HCT116 (cell line): Measurements from ENCODE around the gene SLC7A8. TPM values are rescaled to one million over a fixed set of nuclear protein-coding genes. Genes with fewer than 3 reads are reported as not detected.

Source experiments
- ATAC-seq: fragments of 200-7000 bp; cut with Tn5 transposase; 2 replicates; pipeline ENCODE4 v1.9.1; 2020; ENCODE audit warnings: mild to moderate bottlenecking, moderate library complexity
- BruUV-seq: library from RNA; stranded (reverse); fragments of 400-500 nt; replicated peaks from 2 replicates; lab custom pipeline; 2021; lab: Mats Ljungman, UMichigan
- CTCF ChIA-PET: fragments of 300-600 bp; sonication (Branson Sonifier 250); formaldehyde crosslinking; loops from one replicate; lab custom pipeline; 2021; ENCODE audit warnings: antibody characterized with exemption; lab: Charles Lee
- POLR2A ChIA-PET: fragments of 300-600, 350-600 bp; sonication (Branson Sonifier 250); formaldehyde crosslinking; loops from one replicate; lab custom pipeline; 2021; ENCODE audit warnings: antibody characterized with exemption; lab: Charles Lee
- RAD21 ChIA-PET, 2 experiments: fragments of 300-600 bp; sonication (Branson Sonifier 250); formaldehyde crosslinking; loops; one replicate each; lab custom pipeline; 2023; ENCODE audit warnings: low total read pairs in 2 of 2; ENCODE audit not compliant: uncharacterized antibody in 2 of 2, unreplicated experiment in 2 of 2, low non-redundant PET in 1 of 2; lab: Charles Lee
- DNase-seq: peaks from one replicate; pipeline ENCODE4 v3.0.0-alpha.2; 2010; ENCODE audit warnings: low read depth, low spot score
- H2AFZ ChIP-seq: fragments of 200-600 bp; shearing (Covaris generic), sonication (generic); 2 replicates; pipeline ENCODE4 v1.6.1; 2017; ENCODE audit warnings: low read depth, mixed run types, mixed read lengths, antibody characterized with exemption, low read length; ENCODE audit not compliant: poor library complexity, severe bottlenecking
- H3K27ac ChIP-seq: 2 replicates; pipeline ENCODE4 v1.5.1; 2012; ENCODE audit warnings: low read depth, low read length
- H3K27me3 ChIP-seq: fragments of 200-600 bp; sonication (generic); 2 replicates; pipeline ENCODE4 v1.6.1; 2016; ENCODE audit warnings: mixed run types, low read length, mixed read lengths; ENCODE audit not compliant: insufficient read depth
- H3K36me3 ChIP-seq, 2 experiments: fragments of 200-500 bp in 1 of 2; fragments of 200-600 bp in 1 of 2; sonication (Bioruptor generic) in 1 of 2; sonication (generic) in 1 of 2; 2 replicates each; pipeline versions ENCODE4 v1.5.1 to v1.6.1; 2014 to 2016; ENCODE audit warnings: low read length in 2 of 2, inconsistent platforms in 1 of 2, mixed read lengths in 1 of 2, mixed run types in 1 of 2; ENCODE audit not compliant: insufficient read depth in 2 of 2, control insufficient read depth in 1 of 2
- H3K4me1 ChIP-seq, 2 experiments: fragments of 200-600 bp in 1 of 2; sonication (generic) in 1 of 2; 2 replicates each; pipeline versions ENCODE4 v1.5.1 to v1.6.1; 2012 to 2017; ENCODE audit warnings: low read length in 2 of 2, inconsistent platforms in 1 of 2, mild to moderate bottlenecking in 1 of 2, mixed read lengths in 1 of 2, mixed run types in 1 of 2, moderate library complexity in 1 of 2; ENCODE audit not compliant: insufficient read depth in 2 of 2, control insufficient read depth in 1 of 2
- H3K4me2 ChIP-seq: fragments of 200-600 bp; sonication (generic); 2 replicates; pipeline ENCODE4 v1.6.1; 2017; ENCODE audit warnings: mixed run types, low read length, mixed read lengths
- H3K4me3 ChIP-seq, 2 experiments: fragments of 200-600 bp in 1 of 2; sonication (generic) in 1 of 2; replicated peaks in 1 of 2; 2 replicates each; pipeline ENCODE4 v1.5.1; 2011 to 2016; ENCODE audit warnings: low read length in 2 of 2, control low read depth in 1 of 2, low read depth in 1 of 2, mild to moderate bottlenecking in 1 of 2, mixed read lengths in 1 of 2, mixed run types in 1 of 2
- H3K79me2 ChIP-seq: fragments of 200-600 bp; sonication (generic); 2 replicates; pipeline ENCODE4 v1.6.1; 2017; ENCODE audit warnings: mild to moderate bottlenecking, mixed run types, low read length, moderate library complexity, mixed read lengths; ENCODE audit not compliant: insufficient read depth
- H3K9ac ChIP-seq: fragments of 200-600 bp; sonication (generic); 2 replicates; pipeline ENCODE4 v1.6.1; 2016; ENCODE audit warnings: low read length, mixed read lengths
- H3K9me2 ChIP-seq: fragments of 200-600 bp; sonication (generic), shearing (Covaris generic); 2 replicates; pipeline ENCODE4 v1.6.1; 2017; ENCODE audit warnings: mixed run types, mild to moderate bottlenecking, moderate library complexity; ENCODE audit not compliant: insufficient read depth
- H3K9me3 ChIP-seq, 2 experiments: fragments of 200-500 bp in 1 of 2; fragments of 200-600 bp in 1 of 2; sonication (Bioruptor generic) in 1 of 2; sonication (generic) in 1 of 2; 2 replicates each; pipeline ENCODE4 v1.6.1; 2014 to 2017; ENCODE audit warnings: low read length in 2 of 2, mixed read lengths in 2 of 2, inconsistent platforms in 1 of 2, low read depth in 1 of 2, mild to moderate bottlenecking in 1 of 2, mixed run types in 1 of 2, moderate library complexity in 1 of 2; ENCODE audit not compliant: control insufficient read depth in 1 of 2, insufficient read depth in 1 of 2
- H4K20me1 ChIP-seq: fragments of 200-600 bp; sonication (generic), shearing (Covaris generic); 2 replicates; pipeline ENCODE4 v1.6.1; 2017; ENCODE audit warnings: mixed run types, mild to moderate bottlenecking, moderate library complexity; ENCODE audit not compliant: insufficient read depth
- CBX3 ChIP-seq: IDR thresholded peaks from 2 replicates; pipeline ENCODE4 v1.6.1; 2012; ENCODE audit warnings: low read depth
- EGR1 ChIP-seq: IDR thresholded peaks from 2 replicates; pipeline ENCODE4 v1.6.1; 2012; ENCODE audit warnings: low read depth
- ELF1 ChIP-seq: IDR thresholded peaks from 2 replicates; pipeline ENCODE4 v1.6.1; 2012; ENCODE audit warnings: low read depth, borderline replicate concordance
- EZH2 ChIP-seq: fragments of 200-600 bp; sonication (generic); IDR thresholded peaks from 2 replicates; pipeline ENCODE4 v1.6.1; 2017; ENCODE audit warnings: antibody characterized with exemption, mixed run types
- FOSL1 ChIP-seq: IDR thresholded peaks from 2 replicates; pipeline ENCODE4 v1.6.1; 2012; ENCODE audit warnings: low read depth
- JUND ChIP-seq: IDR thresholded peaks from 2 replicates; pipeline ENCODE4 v1.6.1; 2012
- POLR2A ChIP-seq: IDR thresholded peaks from 2 replicates; pipeline ENCODE4 v1.7.0; 2011; ENCODE audit warnings: borderline replicate concordance; ENCODE audit not compliant: insufficient read depth, insufficient read length; ENCODE audit errors: extremely low read depth
- POLR2AphosphoS5 ChIP-seq: IDR thresholded peaks from 2 replicates; pipeline ENCODE4 v1.6.1; 2011; ENCODE audit warnings: mild to moderate bottlenecking, low read depth, low read length, moderate library complexity
- SP1 ChIP-seq: IDR thresholded peaks from 2 replicates; pipeline ENCODE4 v1.6.1; 2012; ENCODE audit warnings: low read depth
- SRF ChIP-seq: IDR thresholded peaks from 2 replicates; pipeline ENCODE4 v1.6.1; 2012; ENCODE audit warnings: low read depth
- TCF7L2 ChIP-seq: IDR thresholded peaks from 2 replicates; pipeline ENCODE4 v1.7.0; 2011; ENCODE audit warnings: borderline replicate concordance, inconsistent platforms; ENCODE audit not compliant: insufficient read depth, insufficient read length; ENCODE audit errors: extremely low read depth
- YY1 ChIP-seq: IDR thresholded peaks from 2 replicates; pipeline ENCODE4 v1.6.1; 2011; ENCODE audit warnings: low read length, low read depth, moderate library complexity, mild to moderate bottlenecking; ENCODE audit not compliant: insufficient replicate concordance; ENCODE audit errors: extremely low read depth
- ZFX ChIP-seq: fragments of 450-650 bp; IDR thresholded peaks from 2 replicates; pipeline ENCODE4 v1.6.1; 2017
- intact Hi-C: fragments of 100-400 bp; cut with micrococcal nuclease; formaldehyde crosslinking; loops from 2 replicates; pipeline ENCODE4 v1.10.0; 2022
- total RNA-seq: library from RNA; stranded (reverse); gene quantifications from one replicate; pipeline ENCODE4 v1.2.1, GENCODE V29; 2021; ENCODE audit not compliant: unreplicated experiment
- TF ChIP-seq, protein P1 (sequence below): IDR thresholded peaks from 2 replicates; pipeline ENCODE4 v1.6.1; 2011; ENCODE audit warnings: mild to moderate bottlenecking, low read length, moderate library complexity; ENCODE audit not compliant: insufficient replicate concordance; ENCODE audit errors: extremely low read depth
- TF ChIP-seq, protein P2 (sequence below): IDR thresholded peaks from 2 replicates; pipeline ENCODE4 v1.6.1; 2012
- TF ChIP-seq, protein P3 (sequence below): IDR thresholded peaks from 2 replicates; pipeline ENCODE4 v1.6.1; 2012; ENCODE audit warnings: low read depth
- TF ChIP-seq, protein P4 (sequence below): IDR thresholded peaks from 2 replicates; pipeline ENCODE4 v1.6.1; 2012

Gene SLC7A8
- total RNA-seq, 1 experiment from 2014 or later, result 5.3 TPM

DNA sequence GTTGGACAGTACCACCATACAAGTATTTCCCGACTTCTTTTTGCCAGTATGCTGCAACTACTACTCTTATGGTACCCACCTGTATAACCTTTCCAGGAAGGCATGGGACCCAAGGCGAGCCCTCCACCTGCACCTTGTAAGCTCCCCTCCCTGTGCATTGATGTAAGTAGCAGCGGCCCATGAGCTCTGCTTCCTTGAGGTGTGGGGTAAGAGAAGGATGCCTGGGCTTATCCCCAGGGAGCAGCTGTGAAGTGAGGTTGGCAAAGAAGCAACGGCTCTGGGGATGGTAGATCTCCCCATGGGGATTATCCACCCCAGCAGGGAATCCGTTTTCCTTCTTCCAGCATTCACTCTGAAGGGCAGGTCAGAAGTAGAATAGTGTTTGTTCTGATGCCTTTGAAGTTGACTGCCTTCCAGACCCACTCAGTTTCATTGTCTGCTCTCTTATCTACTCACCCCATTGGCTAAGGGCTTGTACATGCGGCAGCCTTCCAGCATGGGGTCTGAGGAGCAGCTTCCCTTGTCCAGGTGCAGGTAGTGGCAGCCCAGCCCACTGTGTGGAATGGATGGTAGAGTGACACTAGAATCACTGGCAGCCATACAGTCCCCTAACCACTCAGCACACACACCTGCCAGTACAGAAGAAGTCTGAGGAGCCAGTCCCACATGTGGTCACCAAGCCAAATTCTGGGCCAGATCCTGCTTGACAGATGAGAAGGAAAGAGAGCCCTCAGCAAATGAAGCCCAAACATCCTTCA lies 82.1 kb downstream of the SLC7A8 start:
- Histone ChIP-seq H3K9me2 (no peaks in the 10 kb centered on the region), H3K9ac (no peak overlapping the region), H3K4me2 (no peak overlapping the region), H3K79me2 (peaks cover 29% of the 10 kb centered on the region), H3K4me3 (no peak overlapping the region)
- ATAC-seq (peak; percentile 25; the same call in 1 of the 2 replicates), DNase-seq (no peak)
- no TSS peak for BruUV-seq
- RAD21 ChIA-PET, result no interaction called here
- TF ChIP-seq JUND, result no peak
- TF ChIP-seq, protein P1, sequence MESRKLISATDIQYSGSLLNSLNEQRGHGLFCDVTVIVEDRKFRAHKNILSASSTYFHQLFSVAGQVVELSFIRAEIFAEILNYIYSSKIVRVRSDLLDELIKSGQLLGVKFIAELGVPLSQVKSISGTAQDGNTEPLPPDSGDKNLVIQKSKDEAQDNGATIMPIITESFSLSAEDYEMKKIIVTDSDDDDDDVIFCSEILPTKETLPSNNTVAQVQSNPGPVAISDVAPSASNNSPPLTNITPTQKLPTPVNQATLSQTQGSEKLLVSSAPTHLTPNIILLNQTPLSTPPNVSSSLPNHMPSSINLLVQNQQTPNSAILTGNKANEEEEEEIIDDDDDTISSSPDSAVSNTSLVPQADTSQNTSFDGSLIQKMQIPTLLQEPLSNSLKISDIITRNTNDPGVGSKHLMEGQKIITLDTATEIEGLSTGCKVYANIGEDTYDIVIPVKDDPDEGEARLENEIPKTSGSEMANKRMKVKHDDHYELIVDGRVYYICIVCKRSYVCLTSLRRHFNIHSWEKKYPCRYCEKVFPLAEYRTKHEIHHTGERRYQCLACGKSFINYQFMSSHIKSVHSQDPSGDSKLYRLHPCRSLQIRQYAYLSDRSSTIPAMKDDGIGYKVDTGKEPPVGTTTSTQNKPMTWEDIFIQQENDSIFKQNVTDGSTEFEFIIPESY, result no peak
- TF ChIP-seq, protein P2, sequence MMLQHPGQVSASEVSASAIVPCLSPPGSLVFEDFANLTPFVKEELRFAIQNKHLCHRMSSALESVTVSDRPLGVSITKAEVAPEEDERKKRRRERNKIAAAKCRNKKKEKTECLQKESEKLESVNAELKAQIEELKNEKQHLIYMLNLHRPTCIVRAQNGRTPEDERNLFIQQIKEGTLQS, result no peak
- TF ChIP-seq, protein P3, sequence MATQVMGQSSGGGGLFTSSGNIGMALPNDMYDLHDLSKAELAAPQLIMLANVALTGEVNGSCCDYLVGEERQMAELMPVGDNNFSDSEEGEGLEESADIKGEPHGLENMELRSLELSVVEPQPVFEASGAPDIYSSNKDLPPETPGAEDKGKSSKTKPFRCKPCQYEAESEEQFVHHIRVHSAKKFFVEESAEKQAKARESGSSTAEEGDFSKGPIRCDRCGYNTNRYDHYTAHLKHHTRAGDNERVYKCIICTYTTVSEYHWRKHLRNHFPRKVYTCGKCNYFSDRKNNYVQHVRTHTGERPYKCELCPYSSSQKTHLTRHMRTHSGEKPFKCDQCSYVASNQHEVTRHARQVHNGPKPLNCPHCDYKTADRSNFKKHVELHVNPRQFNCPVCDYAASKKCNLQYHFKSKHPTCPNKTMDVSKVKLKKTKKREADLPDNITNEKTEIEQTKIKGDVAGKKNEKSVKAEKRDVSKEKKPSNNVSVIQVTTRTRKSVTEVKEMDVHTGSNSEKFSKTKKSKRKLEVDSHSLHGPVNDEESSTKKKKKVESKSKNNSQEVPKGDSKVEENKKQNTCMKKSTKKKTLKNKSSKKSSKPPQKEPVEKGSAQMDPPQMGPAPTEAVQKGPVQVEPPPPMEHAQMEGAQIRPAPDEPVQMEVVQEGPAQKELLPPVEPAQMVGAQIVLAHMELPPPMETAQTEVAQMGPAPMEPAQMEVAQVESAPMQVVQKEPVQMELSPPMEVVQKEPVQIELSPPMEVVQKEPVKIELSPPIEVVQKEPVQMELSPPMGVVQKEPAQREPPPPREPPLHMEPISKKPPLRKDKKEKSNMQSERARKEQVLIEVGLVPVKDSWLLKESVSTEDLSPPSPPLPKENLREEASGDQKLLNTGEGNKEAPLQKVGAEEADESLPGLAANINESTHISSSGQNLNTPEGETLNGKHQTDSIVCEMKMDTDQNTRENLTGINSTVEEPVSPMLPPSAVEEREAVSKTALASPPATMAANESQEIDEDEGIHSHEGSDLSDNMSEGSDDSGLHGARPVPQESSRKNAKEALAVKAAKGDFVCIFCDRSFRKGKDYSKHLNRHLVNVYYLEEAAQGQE, result no peak
- no peak for TF ChIP-seq SRF
- TF ChIP-seq FOSL1, result no peak
- TF ChIP-seq YY1, result no peak
- TF ChIP-seq EGR1, result no peak
- TF ChIP-seq CBX3, result no peak
- no peak for TF ChIP-seq POLR2A
- TF ChIP-seq ELF1, result no peak
- no peak for TF ChIP-seq SP1
- no peak for TF ChIP-seq ZFX
- TF ChIP-seq TCF7L2, result no peak
- no peak for TF ChIP-seq POLR2AphosphoS5
- no peak for TF ChIP-seq EZH2
- TF ChIP-seq, protein P4, sequence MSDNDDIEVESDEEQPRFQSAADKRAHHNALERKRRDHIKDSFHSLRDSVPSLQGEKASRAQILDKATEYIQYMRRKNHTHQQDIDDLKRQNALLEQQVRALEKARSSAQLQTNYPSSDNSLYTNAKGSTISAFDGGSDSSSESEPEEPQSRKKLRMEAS, result no peak
- TF ChIP-seq, all 23 proteins: peak for 0
- Histone ChIP-seq H2AFZ (no peak overlapping the region), H3K27ac (no peak overlapping the region), H3K9me3 (no peaks in the 10 kb centered on the region), H4K20me1 (no peaks in the 10 kb centered on the region), H3K27me3 (no peaks in the 10 kb centered on the region; the same call in 1 of the 2 replicates), H3K36me3 (peaks cover 11 to 13% of the 10 kb centered on the region in 2 experiments), H3K4me1 (peaks cover 2 to 3% of the 10 kb centered on the region in 2 experiments; a peak in 2 of 4 replicates)
- ChIA-PET CTCF (interaction anchor here (1.8 to 1.9 kb wide), 2 partner anchors 19 to 33 kb away, joined by 4 to 7 read pairs; no protein-coding TSS in a partner anchor), POLR2A (no interaction called here)
- intact Hi-C loops, result no loop called here
